ENCODE data around the gene PER3. TPM values are rescaled to one million over a fixed set of nuclear protein-coding genes. Genes with fewer than 3 reads are reported as not detected.

The PER3 gene
- total and polyA plus RNA-seq, 4 donors = 3.3 to 21.0 (median 6.2) TPM

DNA sequence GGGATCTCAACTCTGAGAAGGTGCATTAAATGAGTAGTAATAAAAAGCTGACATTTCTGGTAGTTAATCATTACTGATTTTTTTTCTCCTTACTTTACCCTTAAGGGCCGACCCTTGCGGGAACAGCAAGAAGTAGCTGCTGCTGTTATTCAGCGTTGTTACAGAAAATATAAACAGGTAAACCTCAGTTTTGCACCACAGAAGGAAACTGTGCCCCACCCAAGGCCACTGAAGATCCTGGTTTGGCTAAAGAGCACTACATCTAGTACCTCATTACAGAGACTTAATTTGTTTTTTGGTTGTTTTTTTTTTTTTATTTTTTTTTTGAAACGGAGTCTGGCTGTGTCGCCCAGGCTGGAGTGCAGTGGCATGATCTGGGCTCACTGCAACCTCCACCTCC is 36.5 kb upstream of the PER3 start:
- no peak for DNase-seq (ENCODE audit: low spot score)
- H3K9ac ChIP-seq (ENCODE audit: low read depth in 1 of 2, low read length in 2 of 2) = no peak overlapping the region
- TF ChIP-seq SP1 (IDR thresholded peaks at IDR 0.05) (no peak), FOXA1 (IDR thresholded peaks at IDR 0.05) (no peak), NR2F2 (IDR thresholded peaks at IDR 0.05) (no peak), EGR1 (IDR thresholded peaks at IDR 0.05; ENCODE audit: low read depth in 2 of 2) (no peak), RXRA (IDR thresholded peaks at IDR 0.05) (no peak), HNF4G (IDR thresholded peaks at IDR 0.05) (no peak)
- TF ChIP-seq, protein P1, sequence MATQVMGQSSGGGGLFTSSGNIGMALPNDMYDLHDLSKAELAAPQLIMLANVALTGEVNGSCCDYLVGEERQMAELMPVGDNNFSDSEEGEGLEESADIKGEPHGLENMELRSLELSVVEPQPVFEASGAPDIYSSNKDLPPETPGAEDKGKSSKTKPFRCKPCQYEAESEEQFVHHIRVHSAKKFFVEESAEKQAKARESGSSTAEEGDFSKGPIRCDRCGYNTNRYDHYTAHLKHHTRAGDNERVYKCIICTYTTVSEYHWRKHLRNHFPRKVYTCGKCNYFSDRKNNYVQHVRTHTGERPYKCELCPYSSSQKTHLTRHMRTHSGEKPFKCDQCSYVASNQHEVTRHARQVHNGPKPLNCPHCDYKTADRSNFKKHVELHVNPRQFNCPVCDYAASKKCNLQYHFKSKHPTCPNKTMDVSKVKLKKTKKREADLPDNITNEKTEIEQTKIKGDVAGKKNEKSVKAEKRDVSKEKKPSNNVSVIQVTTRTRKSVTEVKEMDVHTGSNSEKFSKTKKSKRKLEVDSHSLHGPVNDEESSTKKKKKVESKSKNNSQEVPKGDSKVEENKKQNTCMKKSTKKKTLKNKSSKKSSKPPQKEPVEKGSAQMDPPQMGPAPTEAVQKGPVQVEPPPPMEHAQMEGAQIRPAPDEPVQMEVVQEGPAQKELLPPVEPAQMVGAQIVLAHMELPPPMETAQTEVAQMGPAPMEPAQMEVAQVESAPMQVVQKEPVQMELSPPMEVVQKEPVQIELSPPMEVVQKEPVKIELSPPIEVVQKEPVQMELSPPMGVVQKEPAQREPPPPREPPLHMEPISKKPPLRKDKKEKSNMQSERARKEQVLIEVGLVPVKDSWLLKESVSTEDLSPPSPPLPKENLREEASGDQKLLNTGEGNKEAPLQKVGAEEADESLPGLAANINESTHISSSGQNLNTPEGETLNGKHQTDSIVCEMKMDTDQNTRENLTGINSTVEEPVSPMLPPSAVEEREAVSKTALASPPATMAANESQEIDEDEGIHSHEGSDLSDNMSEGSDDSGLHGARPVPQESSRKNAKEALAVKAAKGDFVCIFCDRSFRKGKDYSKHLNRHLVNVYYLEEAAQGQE (IDR thresholded peaks at IDR 0.05) = no peak
- TF ChIP-seq, protein P2, sequence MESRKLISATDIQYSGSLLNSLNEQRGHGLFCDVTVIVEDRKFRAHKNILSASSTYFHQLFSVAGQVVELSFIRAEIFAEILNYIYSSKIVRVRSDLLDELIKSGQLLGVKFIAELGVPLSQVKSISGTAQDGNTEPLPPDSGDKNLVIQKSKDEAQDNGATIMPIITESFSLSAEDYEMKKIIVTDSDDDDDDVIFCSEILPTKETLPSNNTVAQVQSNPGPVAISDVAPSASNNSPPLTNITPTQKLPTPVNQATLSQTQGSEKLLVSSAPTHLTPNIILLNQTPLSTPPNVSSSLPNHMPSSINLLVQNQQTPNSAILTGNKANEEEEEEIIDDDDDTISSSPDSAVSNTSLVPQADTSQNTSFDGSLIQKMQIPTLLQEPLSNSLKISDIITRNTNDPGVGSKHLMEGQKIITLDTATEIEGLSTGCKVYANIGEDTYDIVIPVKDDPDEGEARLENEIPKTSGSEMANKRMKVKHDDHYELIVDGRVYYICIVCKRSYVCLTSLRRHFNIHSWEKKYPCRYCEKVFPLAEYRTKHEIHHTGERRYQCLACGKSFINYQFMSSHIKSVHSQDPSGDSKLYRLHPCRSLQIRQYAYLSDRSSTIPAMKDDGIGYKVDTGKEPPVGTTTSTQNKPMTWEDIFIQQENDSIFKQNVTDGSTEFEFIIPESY (IDR thresholded peaks at IDR 0.05) = no peak
- peaks cover 0 to 7% (median 6%) of the 10 kb centered on the region in 4 donors for H3K4me1 ChIP-seq (ENCODE audit: control insufficient read depth in 4 of 4, insufficient read depth in 4 of 4, low read length in 3 of 4)
- H3K9me3 ChIP-seq (ENCODE audit: control insufficient read depth in 4 of 4, low read length in 3 of 4) = no peaks in the 10 kb centered on the region
- H3K36me3 ChIP-seq (ENCODE audit: control insufficient read depth in 4 of 4, insufficient read depth in 3 of 4, low read depth in 1 of 4, low read length in 3 of 4) = no peaks in the 10 kb centered on the region
- H3K4me3 ChIP-seq (ENCODE audit: low read depth in 1 of 3, low read length in 3 of 3) = no peak overlapping the region
- no peak overlapping the region for H3K27ac ChIP-seq (ENCODE audit: low read depth in 1 of 2, low read length in 2 of 2)
- whole genome bisulfite sequencing = 93% methylated on average over 5 of the region's 5 CpGs
- no peaks in the 10 kb centered on the region for H3K27me3 ChIP-seq (ENCODE audit: control insufficient read depth in 4 of 4, insufficient read depth in 4 of 4, low read length in 3 of 4)

DNA sequence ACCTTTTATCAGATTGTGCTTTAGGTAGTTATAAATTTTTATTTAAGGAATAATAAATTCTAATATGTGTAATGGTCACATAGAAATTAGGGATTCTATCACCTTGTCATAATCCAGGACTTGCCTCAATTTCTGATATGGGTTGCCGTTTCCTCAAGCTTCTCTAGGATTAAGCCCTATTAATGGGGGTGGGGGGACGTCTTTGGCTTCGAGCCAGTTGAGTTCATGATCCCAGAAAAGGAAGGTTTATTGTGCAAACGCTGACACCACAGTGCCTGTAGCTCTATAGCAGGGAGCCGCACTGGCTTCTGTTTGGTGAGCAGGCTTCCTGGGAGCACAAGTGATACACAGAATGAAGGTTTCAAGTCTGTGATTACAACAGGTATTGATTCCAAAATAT is 35.0 kb upstream of the PER3 start:
- 54% methylated on average over 5 of the region's 5 CpGs for WGBS
- H3K4me1 ChIP-seq (ENCODE audit: control insufficient read depth in 4 of 4, insufficient read depth in 4 of 4, low read length in 3 of 4) = peaks cover 0 to 8% (median 7%) of the 10 kb centered on the region in 4 donors
- TF ChIP-seq TAF1 (conservative IDR thresholded peaks at IDR 0.05) (no peak), FOXA1 (IDR thresholded peaks at IDR 0.05) (no peak), HNF4G (IDR thresholded peaks at IDR 0.05) (no peak), SP1 (IDR thresholded peaks at IDR 0.05) (no peak), GABPA (IDR thresholded peaks at IDR 0.05 in 1 of 2, conservative IDR thresholded peaks at IDR 0.05 in 1 of 2) (no peak), RXRA (IDR thresholded peaks at IDR 0.05) (no peak), FOXA2 (IDR thresholded peaks at IDR 0.05) (no peak), YY1 (IDR thresholded peaks at IDR 0.05) (no peak), EGR1 (IDR thresholded peaks at IDR 0.05; ENCODE audit: low read depth in 2 of 2) (no peak), HNF4A (conservative IDR thresholded peaks at IDR 0.05) (no peak), RAD21 (IDR thresholded peaks at IDR 0.05) (no peak), JUND (IDR thresholded peaks at IDR 0.05) (no peak), NR2F2 (IDR thresholded peaks at IDR 0.05) (no peak)
- TF ChIP-seq, protein P3, sequence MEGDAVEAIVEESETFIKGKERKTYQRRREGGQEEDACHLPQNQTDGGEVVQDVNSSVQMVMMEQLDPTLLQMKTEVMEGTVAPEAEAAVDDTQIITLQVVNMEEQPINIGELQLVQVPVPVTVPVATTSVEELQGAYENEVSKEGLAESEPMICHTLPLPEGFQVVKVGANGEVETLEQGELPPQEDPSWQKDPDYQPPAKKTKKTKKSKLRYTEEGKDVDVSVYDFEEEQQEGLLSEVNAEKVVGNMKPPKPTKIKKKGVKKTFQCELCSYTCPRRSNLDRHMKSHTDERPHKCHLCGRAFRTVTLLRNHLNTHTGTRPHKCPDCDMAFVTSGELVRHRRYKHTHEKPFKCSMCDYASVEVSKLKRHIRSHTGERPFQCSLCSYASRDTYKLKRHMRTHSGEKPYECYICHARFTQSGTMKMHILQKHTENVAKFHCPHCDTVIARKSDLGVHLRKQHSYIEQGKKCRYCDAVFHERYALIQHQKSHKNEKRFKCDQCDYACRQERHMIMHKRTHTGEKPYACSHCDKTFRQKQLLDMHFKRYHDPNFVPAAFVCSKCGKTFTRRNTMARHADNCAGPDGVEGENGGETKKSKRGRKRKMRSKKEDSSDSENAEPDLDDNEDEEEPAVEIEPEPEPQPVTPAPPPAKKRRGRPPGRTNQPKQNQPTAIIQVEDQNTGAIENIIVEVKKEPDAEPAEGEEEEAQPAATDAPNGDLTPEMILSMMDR (IDR thresholded peaks at IDR 0.05; ENCODE audit: low read depth, low read length, missing input control) = no peak
- TF ChIP-seq, protein P2 (IDR thresholded peaks at IDR 0.05) = no peak
- TF ChIP-seq, protein P4, sequence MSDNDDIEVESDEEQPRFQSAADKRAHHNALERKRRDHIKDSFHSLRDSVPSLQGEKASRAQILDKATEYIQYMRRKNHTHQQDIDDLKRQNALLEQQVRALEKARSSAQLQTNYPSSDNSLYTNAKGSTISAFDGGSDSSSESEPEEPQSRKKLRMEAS (IDR thresholded peaks at IDR 0.05) = no peak
- TF ChIP-seq, protein P1 (IDR thresholded peaks at IDR 0.05) = no peak
- TF ChIP-seq, protein P5, sequence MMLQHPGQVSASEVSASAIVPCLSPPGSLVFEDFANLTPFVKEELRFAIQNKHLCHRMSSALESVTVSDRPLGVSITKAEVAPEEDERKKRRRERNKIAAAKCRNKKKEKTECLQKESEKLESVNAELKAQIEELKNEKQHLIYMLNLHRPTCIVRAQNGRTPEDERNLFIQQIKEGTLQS (IDR thresholded peaks at IDR 0.05) = no peak

More for the DNA sequence above, 35.0 kb upstream of the PER3 start:
- no peak for DNase-seq (ENCODE audit: low spot score)
- H3K36me3 ChIP-seq (ENCODE audit: control insufficient read depth in 4 of 4, insufficient read depth in 3 of 4, low read depth in 1 of 4, low read length in 3 of 4) = no peaks in the 10 kb centered on the region
- no peak overlapping the region for H3K27ac ChIP-seq (ENCODE audit: low read depth in 1 of 2, low read length in 2 of 2)
- no peaks in the 10 kb centered on the region for H3K27me3 ChIP-seq (ENCODE audit: control insufficient read depth in 4 of 4, insufficient read depth in 4 of 4, low read length in 3 of 4)
- H3K9me3 ChIP-seq (ENCODE audit: control insufficient read depth in 4 of 4, low read length in 3 of 4) = no peaks in the 10 kb centered on the region
- no peak overlapping the region for H3K4me3 ChIP-seq (ENCODE audit: low read depth in 1 of 3, low read length in 3 of 3)
- no peak overlapping the region for H3K9ac ChIP-seq (ENCODE audit: low read depth in 1 of 2, low read length in 2 of 2)
